HCT116 (cell line): ENCODE measurements around the gene ZNF660. TPM values are rescaled to one million over a fixed set of nuclear protein-coding genes. Genes with fewer than 3 reads are reported as not detected.

Experiments
- ATAC-seq: fragments of 200-7000 bp; cut with Tn5 transposase; 2 replicates; pipeline ENCODE4 v1.9.1; 2020; ENCODE audit warnings: mild to moderate bottlenecking, moderate library complexity
- BruUV-seq: library from RNA; stranded (reverse); fragments of 400-500 nt; replicated peaks from 2 replicates; lab custom pipeline; 2021; lab: Mats Ljungman, UMichigan
- CTCF ChIA-PET: fragments of 300-600 bp; sonication (Branson Sonifier 250); formaldehyde crosslinking; loops from one replicate; lab custom pipeline; 2021; ENCODE audit warnings: antibody characterized with exemption; lab: Charles Lee
- POLR2A ChIA-PET: fragments of 300-600, 350-600 bp; sonication (Branson Sonifier 250); formaldehyde crosslinking; loops from one replicate; lab custom pipeline; 2021; ENCODE audit warnings: antibody characterized with exemption; lab: Charles Lee
- RAD21 ChIA-PET, 2 experiments: fragments of 300-600 bp; sonication (Branson Sonifier 250); formaldehyde crosslinking; loops; one replicate each; lab custom pipeline; 2023; ENCODE audit warnings: low total read pairs in 2 of 2; ENCODE audit not compliant: uncharacterized antibody in 2 of 2, unreplicated experiment in 2 of 2, low non-redundant PET in 1 of 2; lab: Charles Lee
- DNase-seq: peaks from one replicate; pipeline ENCODE4 v3.0.0-alpha.2; 2010; ENCODE audit warnings: low read depth, low spot score
- H2AFZ ChIP-seq: fragments of 200-600 bp; shearing (Covaris generic), sonication (generic); 2 replicates; pipeline ENCODE4 v1.6.1; 2017; ENCODE audit warnings: low read depth, mixed run types, mixed read lengths, antibody characterized with exemption, low read length; ENCODE audit not compliant: poor library complexity, severe bottlenecking
- H3K27ac ChIP-seq: 2 replicates; pipeline ENCODE4 v1.5.1; 2012; ENCODE audit warnings: low read depth, low read length
- H3K27me3 ChIP-seq: fragments of 200-600 bp; sonication (generic); 2 replicates; pipeline ENCODE4 v1.6.1; 2016; ENCODE audit warnings: mixed run types, low read length, mixed read lengths; ENCODE audit not compliant: insufficient read depth
- H3K36me3 ChIP-seq, 2 experiments: fragments of 200-500 bp in 1 of 2; fragments of 200-600 bp in 1 of 2; sonication (Bioruptor generic) in 1 of 2; sonication (generic) in 1 of 2; 2 replicates each; pipeline versions ENCODE4 v1.5.1 to v1.6.1; 2014 to 2016; ENCODE audit warnings: low read length in 2 of 2, inconsistent platforms in 1 of 2, mixed read lengths in 1 of 2, mixed run types in 1 of 2; ENCODE audit not compliant: insufficient read depth in 2 of 2, control insufficient read depth in 1 of 2
- H3K4me1 ChIP-seq, 2 experiments: fragments of 200-600 bp in 1 of 2; sonication (generic) in 1 of 2; 2 replicates each; pipeline versions ENCODE4 v1.5.1 to v1.6.1; 2012 to 2017; ENCODE audit warnings: low read length in 2 of 2, inconsistent platforms in 1 of 2, mild to moderate bottlenecking in 1 of 2, mixed read lengths in 1 of 2, mixed run types in 1 of 2, moderate library complexity in 1 of 2; ENCODE audit not compliant: insufficient read depth in 2 of 2, control insufficient read depth in 1 of 2
- H3K4me2 ChIP-seq: fragments of 200-600 bp; sonication (generic); 2 replicates; pipeline ENCODE4 v1.6.1; 2017; ENCODE audit warnings: mixed run types, low read length, mixed read lengths
- H3K4me3 ChIP-seq, 2 experiments: fragments of 200-600 bp in 1 of 2; sonication (generic) in 1 of 2; replicated peaks in 1 of 2; 2 replicates each; pipeline ENCODE4 v1.5.1; 2011 to 2016; ENCODE audit warnings: low read length in 2 of 2, control low read depth in 1 of 2, low read depth in 1 of 2, mild to moderate bottlenecking in 1 of 2, mixed read lengths in 1 of 2, mixed run types in 1 of 2
- H3K79me2 ChIP-seq: fragments of 200-600 bp; sonication (generic); 2 replicates; pipeline ENCODE4 v1.6.1; 2017; ENCODE audit warnings: mild to moderate bottlenecking, mixed run types, low read length, moderate library complexity, mixed read lengths; ENCODE audit not compliant: insufficient read depth
- H3K9ac ChIP-seq: fragments of 200-600 bp; sonication (generic); 2 replicates; pipeline ENCODE4 v1.6.1; 2016; ENCODE audit warnings: low read length, mixed read lengths
- H3K9me2 ChIP-seq: fragments of 200-600 bp; sonication (generic), shearing (Covaris generic); 2 replicates; pipeline ENCODE4 v1.6.1; 2017; ENCODE audit warnings: mixed run types, mild to moderate bottlenecking, moderate library complexity; ENCODE audit not compliant: insufficient read depth
- H3K9me3 ChIP-seq, 2 experiments: fragments of 200-500 bp in 1 of 2; fragments of 200-600 bp in 1 of 2; sonication (Bioruptor generic) in 1 of 2; sonication (generic) in 1 of 2; 2 replicates each; pipeline ENCODE4 v1.6.1; 2014 to 2017; ENCODE audit warnings: low read length in 2 of 2, mixed read lengths in 2 of 2, inconsistent platforms in 1 of 2, low read depth in 1 of 2, mild to moderate bottlenecking in 1 of 2, mixed run types in 1 of 2, moderate library complexity in 1 of 2; ENCODE audit not compliant: control insufficient read depth in 1 of 2, insufficient read depth in 1 of 2
- H4K20me1 ChIP-seq: fragments of 200-600 bp; sonication (generic), shearing (Covaris generic); 2 replicates; pipeline ENCODE4 v1.6.1; 2017; ENCODE audit warnings: mixed run types, mild to moderate bottlenecking, moderate library complexity; ENCODE audit not compliant: insufficient read depth
- CEBPB ChIP-seq: IDR thresholded peaks from 2 replicates; pipeline ENCODE4 v1.6.1; 2012; ENCODE audit warnings: low read depth
- ELF1 ChIP-seq: IDR thresholded peaks from 2 replicates; pipeline ENCODE4 v1.6.1; 2012; ENCODE audit warnings: low read depth, borderline replicate concordance
- EZH2 ChIP-seq: fragments of 200-600 bp; sonication (generic); IDR thresholded peaks from 2 replicates; pipeline ENCODE4 v1.6.1; 2017; ENCODE audit warnings: antibody characterized with exemption, mixed run types
- JUND ChIP-seq: IDR thresholded peaks from 2 replicates; pipeline ENCODE4 v1.6.1; 2012
- POLR2AphosphoS5 ChIP-seq: IDR thresholded peaks from 2 replicates; pipeline ENCODE4 v1.6.1; 2011; ENCODE audit warnings: mild to moderate bottlenecking, low read depth, low read length, moderate library complexity
- SP1 ChIP-seq: IDR thresholded peaks from 2 replicates; pipeline ENCODE4 v1.6.1; 2012; ENCODE audit warnings: low read depth
- SRF ChIP-seq: IDR thresholded peaks from 2 replicates; pipeline ENCODE4 v1.6.1; 2012; ENCODE audit warnings: low read depth
- ZBTB33 ChIP-seq: IDR thresholded peaks from 2 replicates; pipeline ENCODE4 v1.6.1; 2011; ENCODE audit warnings: mild to moderate bottlenecking, low read length, moderate library complexity; ENCODE audit not compliant: insufficient replicate concordance; ENCODE audit errors: extremely low read depth
- ZNF274 ChIP-seq: fragments of 200-500 bp; sonication (Bioruptor generic); IDR thresholded peaks from 2 replicates; pipeline ENCODE4 v1.6.1; 2014; ENCODE audit warnings: mild to moderate bottlenecking, low read depth, low read length, inconsistent platforms
- intact Hi-C: fragments of 100-400 bp; cut with micrococcal nuclease; formaldehyde crosslinking; loops from 2 replicates; pipeline ENCODE4 v1.10.0; 2022
- total RNA-seq: library from RNA; stranded (reverse); gene quantifications from one replicate; pipeline ENCODE4 v1.2.1, GENCODE V29; 2021; ENCODE audit not compliant: unreplicated experiment

ZNF660 gene
- total RNA-seq, 1 experiment from 2014 or later = not detected

GRCh38 chr3:44557074-44557473, 27.7 kb upstream of the ZNF660 start (continued):
- no peak for TF ChIP-seq ELF1

GRCh38 chr3:44561076-44561475, 23.7 kb upstream of the ZNF660 start:
- BruUV-seq = no TSS peak
- H4K20me1 ChIP-seq = no peaks in the 10 kb centered on the region
- no peaks in the 10 kb centered on the region for H3K79me2 ChIP-seq
- CTCF ChIA-PET = no interaction called here
- ATAC-seq (no peak), DNase-seq (no peak)
- intact Hi-C loops = no loop called here
- H3K27me3 ChIP-seq = no peaks in the 10 kb centered on the region
- H3K27ac ChIP-seq = no peak overlapping the region
- no peaks in the 10 kb centered on the region for H3K36me3 ChIP-seq
- H3K4me3 ChIP-seq = no peak overlapping the region
- H2AFZ ChIP-seq = no peak overlapping the region
- POLR2A ChIA-PET = no interaction called here
- 0 out of 4 replicates have a peak, but pooled peaks cover 0 to 4% of the 10 kb centered on the region in 2 experiments for H3K9me3 ChIP-seq
- H3K4me1 ChIP-seq = no peaks in the 10 kb centered on the region
- H3K9me2 ChIP-seq = no peaks in the 10 kb centered on the region
- TF ChIP-seq SRF (no peak), ZBTB33 (no peak), JUND (no peak), EZH2 (no peak), CEBPB (no peak), ZNF274 (no peak), SP1 (no peak), POLR2AphosphoS5 (no peak)
- RAD21 ChIA-PET = no interaction called here
- no peak overlapping the region for H3K4me2 ChIP-seq
- H3K9ac ChIP-seq = no peak overlapping the region
